Measurements from ENCODE around the gene FOXRED2. TPM values are rescaled to one million over a fixed set of nuclear protein-coding genes. Genes with fewer than 3 reads are reported as not detected.

Gene FOXRED2
- total RNA-seq, 1 experiment from 2014 or later: 34.4 TPM

- H4K20me1 ChIP-seq (ENCODE audit: control insufficient read depth, insufficient read depth, insufficient read length): peaks cover 3% of the 10 kb centered on the region
- Mint-ChIP-seq H3K27ac (no peak overlapping the region), H3K9me3 (no peaks in the 10 kb centered on the region), H3K27me3 (ENCODE audit: low read depth) (peaks cover 22% of the 10 kb centered on the region), H3K4me1 (peaks cover 14 to 22% of the 10 kb centered on the region in 2 experiments), H3K4me3 (no peak overlapping the region), H3K36me3 (ENCODE audit: insufficient read depth in 1 of 3, low read depth in 3 of 3) (no peaks in the 10 kb centered on the region)
- no peak overlapping the region for H4K8ac ChIP-seq (replicated peaks; ENCODE audit: insufficient read length, low read depth, low read length)
- no peak overlapping the region for H2BK5ac ChIP-seq (ENCODE audit: insufficient read length, low read length)
- H3K23me2 ChIP-seq (ENCODE audit: insufficient read length, low read depth, low read length, poor library complexity, severe bottlenecking): no peaks in the 10 kb centered on the region
- no peak overlapping the region for H3K4ac ChIP-seq (ENCODE audit: low read depth, low read length)
- H3K27me3 ChIP-seq (ENCODE audit: insufficient read depth, low read length): no peaks in the 10 kb centered on the region
- peaks cover 3% of the 10 kb centered on the region for H3K4me1 ChIP-seq (ENCODE audit: insufficient read depth, low read length)
- H3K56ac ChIP-seq (ENCODE audit: insufficient read length, low read depth, low read length): no peak overlapping the region
- H3K14ac ChIP-seq (ENCODE audit: insufficient read depth, low read length): no peak overlapping the region
- H2AFZ ChIP-seq (ENCODE audit: low read length): no peak overlapping the region
- no peak overlapping the region for H3K27ac ChIP-seq (ENCODE audit: insufficient read length, low read depth, low read length)
- TF ChIP-seq CTCF (conservative IDR thresholded peaks at IDR 0.05): no peak
- no peak overlapping the region for H3K18ac ChIP-seq (ENCODE audit: insufficient read length, low read depth, low read length)
- H2BK20ac ChIP-seq (ENCODE audit: low read depth, low read length, poor library complexity, severe bottlenecking): no peak overlapping the region
- H3T11ph ChIP-seq (ENCODE audit: low read length): no peak overlapping the region
- H2BK15ac ChIP-seq (ENCODE audit: low read depth, low read length): no peak overlapping the region
- H4K5ac ChIP-seq (ENCODE audit: insufficient read length, low read depth, low read length): no peak overlapping the region
- no peak overlapping the region for H3K23ac ChIP-seq (ENCODE audit: insufficient read length, low read depth, low read length)
- no peak for DNase-seq
- H2BK12ac ChIP-seq (ENCODE audit: insufficient read length, low read depth, low read length): no peak overlapping the region
- no CpG with 5 or more reads among the region's 11 CpGs for WGBS (ENCODE audit: extremely low coverage, insufficient read length, low lambda C conversion rate)
- H2BK120ac ChIP-seq (ENCODE audit: low read depth, low read length, poor library complexity, severe bottlenecking): no peak overlapping the region
- no peak overlapping the region for H3K4me2 ChIP-seq (ENCODE audit: insufficient read depth, insufficient read length, low read length)
- H2AK5ac ChIP-seq (ENCODE audit: insufficient read length, low read length): no peak overlapping the region
- H3K79me2 ChIP-seq (ENCODE audit: insufficient read depth, low read length): no peaks in the 10 kb centered on the region
- H4K91ac ChIP-seq (ENCODE audit: insufficient read length, low read depth, low read length): no peak overlapping the region
- H3K9me3 ChIP-seq (ENCODE audit: control insufficient read depth, low read depth, low read length): no peaks in the 10 kb centered on the region
- no peak overlapping the region for H3K9ac ChIP-seq (ENCODE audit: extremely low read depth, insufficient read length, low read length)
- H3K79me1 ChIP-seq (ENCODE audit: insufficient read depth, low read depth, low read length, poor library complexity, severe bottlenecking): no peaks in the 10 kb centered on the region
Observed at GRCh38 chr22:36544107-36544620, 37.3 kb upstream of the FOXRED2 start.

All from H9 (cell line).